ENCODE measurements around the gene RDH5.

RDH5 gene

DNA sequence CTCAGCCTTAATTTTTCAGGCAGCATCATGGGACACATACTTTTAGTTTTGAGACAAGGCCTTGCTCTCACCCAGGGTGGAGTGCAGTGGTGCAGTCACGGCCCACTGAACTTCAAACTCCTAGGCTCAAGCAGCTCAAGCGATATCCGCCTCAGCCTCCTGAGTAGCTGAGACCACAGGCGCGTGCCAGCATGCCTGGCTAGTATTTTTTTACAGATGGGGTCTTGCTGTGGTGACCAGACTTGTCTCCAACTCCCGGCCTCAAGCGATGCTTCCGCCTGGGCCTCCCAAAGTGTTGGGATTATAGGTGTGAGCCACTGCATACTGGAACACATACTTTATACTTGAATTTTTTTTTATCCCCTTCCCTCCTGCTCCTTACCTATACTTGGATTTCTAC is 2.8 kb downstream of the RDH5 start:
- no peak overlapping the region for H3K4me3 ChIP-seq (ENCODE audit: low read depth, low read length)
- TF ChIP-seq, protein P1, sequence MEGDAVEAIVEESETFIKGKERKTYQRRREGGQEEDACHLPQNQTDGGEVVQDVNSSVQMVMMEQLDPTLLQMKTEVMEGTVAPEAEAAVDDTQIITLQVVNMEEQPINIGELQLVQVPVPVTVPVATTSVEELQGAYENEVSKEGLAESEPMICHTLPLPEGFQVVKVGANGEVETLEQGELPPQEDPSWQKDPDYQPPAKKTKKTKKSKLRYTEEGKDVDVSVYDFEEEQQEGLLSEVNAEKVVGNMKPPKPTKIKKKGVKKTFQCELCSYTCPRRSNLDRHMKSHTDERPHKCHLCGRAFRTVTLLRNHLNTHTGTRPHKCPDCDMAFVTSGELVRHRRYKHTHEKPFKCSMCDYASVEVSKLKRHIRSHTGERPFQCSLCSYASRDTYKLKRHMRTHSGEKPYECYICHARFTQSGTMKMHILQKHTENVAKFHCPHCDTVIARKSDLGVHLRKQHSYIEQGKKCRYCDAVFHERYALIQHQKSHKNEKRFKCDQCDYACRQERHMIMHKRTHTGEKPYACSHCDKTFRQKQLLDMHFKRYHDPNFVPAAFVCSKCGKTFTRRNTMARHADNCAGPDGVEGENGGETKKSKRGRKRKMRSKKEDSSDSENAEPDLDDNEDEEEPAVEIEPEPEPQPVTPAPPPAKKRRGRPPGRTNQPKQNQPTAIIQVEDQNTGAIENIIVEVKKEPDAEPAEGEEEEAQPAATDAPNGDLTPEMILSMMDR (IDR thresholded peaks at IDR 0.05; ENCODE audit: low read depth, low read length), result no peak
- in situ Hi-C loops (cut with HindIII; ENCODE audit: low sequenced_read_pairs), result no loop called here
- no peak for DNase-seq (ENCODE audit: low read depth, low spot score)

DNA sequence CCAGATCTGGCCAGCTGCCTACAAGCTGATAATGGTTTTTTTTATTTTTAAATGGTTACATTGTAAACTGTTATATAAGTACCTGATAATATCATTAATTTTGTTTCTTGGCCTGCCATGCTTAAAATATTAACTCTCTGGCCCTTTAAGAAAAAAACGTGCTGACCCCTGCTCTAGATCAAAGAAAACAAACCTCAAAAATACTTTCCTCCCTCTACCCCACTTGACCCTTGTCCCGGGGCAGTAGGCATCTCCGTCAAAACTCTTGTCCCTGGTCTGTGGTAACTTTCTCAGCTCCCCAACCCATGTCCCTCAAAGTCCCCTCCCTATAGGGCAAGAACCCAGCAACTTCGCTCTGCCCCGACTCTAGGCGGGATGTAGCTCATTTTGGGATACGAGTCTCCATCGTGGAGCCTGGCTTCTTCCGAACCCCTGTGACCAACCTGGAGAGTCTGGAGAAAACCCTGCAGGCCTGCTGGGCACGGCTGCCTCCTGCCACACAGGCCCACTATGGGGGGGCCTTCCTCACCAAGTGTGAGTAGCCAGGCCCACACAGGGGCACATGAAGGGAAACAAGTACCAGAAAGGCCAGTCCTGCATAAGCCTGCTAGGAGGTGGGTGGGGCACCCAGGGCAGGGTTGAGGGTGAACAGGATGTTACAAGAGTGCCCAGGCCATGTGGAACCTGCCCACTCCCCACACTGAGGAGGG is 3.5 kb downstream of the RDH5 start:
- no peak overlapping the region for H3K4me3 ChIP-seq (ENCODE audit: low read depth, low read length)
- TF ChIP-seq, protein P1 (IDR thresholded peaks at IDR 0.05; ENCODE audit: low read depth, low read length), result no peak
- in situ Hi-C loops (cut with HindIII; ENCODE audit: low sequenced_read_pairs), result no loop called here
- no peak for DNase-seq (ENCODE audit: low read depth, low spot score)

DNA sequence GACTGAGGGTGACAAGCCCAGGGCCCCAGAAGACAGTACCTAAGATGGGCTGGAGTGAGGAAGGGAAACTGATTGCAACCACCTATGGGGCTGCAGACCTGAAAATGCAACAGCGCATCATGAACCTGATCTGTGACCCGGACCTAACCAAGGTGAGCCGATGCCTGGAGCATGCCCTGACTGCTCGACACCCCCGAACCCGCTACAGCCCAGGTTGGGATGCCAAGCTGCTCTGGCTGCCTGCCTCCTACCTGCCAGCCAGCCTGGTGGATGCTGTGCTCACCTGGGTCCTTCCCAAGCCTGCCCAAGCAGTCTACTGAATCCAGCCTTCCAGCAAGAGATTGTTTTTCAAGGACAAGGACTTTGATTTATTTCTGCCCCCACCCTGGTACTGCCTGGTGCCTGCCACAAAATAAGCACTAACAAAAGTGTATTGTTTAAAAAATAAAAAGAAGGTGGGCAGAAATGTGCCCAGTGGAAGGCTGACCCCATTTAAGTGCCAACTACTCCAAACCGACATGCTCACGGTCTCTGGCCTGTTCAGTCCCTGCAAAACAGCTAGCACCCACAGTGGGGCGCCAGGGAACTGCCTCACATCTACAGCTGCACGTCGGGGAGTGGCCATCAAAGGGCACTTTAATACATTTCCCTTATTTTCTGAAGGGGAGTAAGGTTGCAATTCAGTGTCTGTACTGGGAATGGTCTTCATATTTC is 4.2 kb downstream of the RDH5 start:
- in situ Hi-C loops (cut with HindIII; ENCODE audit: low sequenced_read_pairs), result no loop called here
- no peak overlapping the region for H3K4me3 ChIP-seq (ENCODE audit: low read depth, low read length)
- TF ChIP-seq, protein P1 (IDR thresholded peaks at IDR 0.05; ENCODE audit: low read depth, low read length), result peak; percentile 75
- peak; percentile 68 for DNase-seq (ENCODE audit: low read depth, low spot score)

DNA sequence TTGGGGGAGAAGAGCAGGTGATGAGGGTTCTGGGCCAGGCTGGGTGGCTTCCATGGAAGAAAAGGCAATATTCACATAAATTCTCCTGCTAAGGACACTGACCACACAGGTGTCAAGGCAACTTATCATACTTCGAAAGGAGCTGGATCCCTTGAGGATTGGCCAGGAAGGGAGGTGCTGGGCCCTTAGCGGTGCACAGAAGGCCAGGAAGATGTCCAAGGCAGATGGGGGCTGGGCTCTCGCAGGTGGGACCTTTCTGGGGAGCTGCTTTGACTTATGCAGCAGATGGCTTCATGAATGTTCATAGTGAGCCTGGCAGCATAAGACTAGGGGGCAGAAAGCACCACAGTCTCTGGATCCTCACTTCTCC is 4.7 kb downstream of the RDH5 start:
- no peak overlapping the region for H3K4me3 ChIP-seq (ENCODE audit: low read depth, low read length)
- no peak for DNase-seq (ENCODE audit: low read depth, low spot score)
- in situ Hi-C loops (cut with HindIII; ENCODE audit: low sequenced_read_pairs), result no loop called here

DNA sequence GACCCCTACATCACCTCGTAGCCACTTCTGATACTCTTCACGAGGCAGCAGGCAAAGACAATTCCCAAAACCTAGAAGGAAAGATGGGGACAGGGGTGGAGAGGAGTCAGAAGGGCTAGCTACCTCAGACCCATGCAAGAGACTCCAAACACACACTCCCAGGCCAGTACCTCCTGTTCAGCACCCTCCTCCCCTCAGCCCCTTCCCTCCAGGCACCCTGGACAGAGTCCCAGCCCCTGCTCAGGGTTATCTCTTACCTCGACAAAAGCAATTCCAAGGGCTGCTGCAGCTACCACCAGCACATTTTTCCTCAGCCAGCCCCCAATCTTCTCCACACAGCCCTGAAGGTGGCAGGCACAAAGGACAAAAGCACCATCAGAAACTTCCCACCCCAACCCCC is 5.4 kb downstream of the RDH5 start:
- DNase-seq (ENCODE audit: low read depth, low spot score), result no peak
- no peak overlapping the region for H3K4me3 ChIP-seq (ENCODE audit: low read depth, low read length)
- in situ Hi-C loops (cut with HindIII; ENCODE audit: low sequenced_read_pairs), result no loop called here
- TF ChIP-seq, protein P1 (IDR thresholded peaks at IDR 0.05; ENCODE audit: low read depth, low read length), result no peak

More for the DNA sequence above, 4.7 kb downstream of the RDH5 start:
- TF ChIP-seq, protein P1 (IDR thresholded peaks at IDR 0.05; ENCODE audit: low read depth, low read length), result no peak

DNA sequence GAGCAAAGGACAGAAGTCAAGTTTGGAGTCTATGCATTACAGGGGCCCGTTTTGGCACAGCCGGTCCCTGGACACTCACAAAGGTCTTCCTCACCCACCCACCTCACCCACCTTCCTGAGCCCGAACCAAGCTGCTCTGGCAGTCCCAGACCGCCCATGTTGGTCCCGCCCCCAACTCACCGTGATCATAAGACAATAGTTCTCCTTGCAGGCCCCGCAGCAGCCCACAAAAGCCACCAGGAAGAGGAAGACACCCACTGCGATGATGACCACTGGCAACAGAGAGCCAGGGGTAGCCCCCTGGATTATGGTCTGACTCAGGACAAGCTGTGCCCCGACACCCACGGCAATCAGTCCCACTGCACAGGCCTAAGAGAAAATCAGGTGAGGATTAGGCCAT is 6.8 kb downstream of the RDH5 start:
- peak overlapping the region; percentile 83 for H3K4me3 ChIP-seq (ENCODE audit: low read depth, low read length)
- TF ChIP-seq, protein P1 (IDR thresholded peaks at IDR 0.05; ENCODE audit: low read depth, low read length), result no peak
- no peak for DNase-seq (ENCODE audit: low read depth, low spot score)
- in situ Hi-C loops (cut with HindIII; ENCODE audit: low sequenced_read_pairs), result no loop called here
